A549 (cell line): ENCODE data around the gene MZF1. TPM values are rescaled to one million over a fixed set of nuclear protein-coding genes. Genes with fewer than 3 reads are reported as not detected.

Experiments
- CEBPB ChIP-seq, 2 experiments: fragments of >200 bp in 1 of 2; sonication (Bioruptor Twin) in 1 of 2; formaldehyde crosslinking in 1 of 2; IDR thresholded peaks; 2 replicates each; pipeline ENCODE4 v1.6.1; 2012 to 2016
- CHD2 ChIP-seq: fragments of 150-350 bp; IDR thresholded peaks from 2 replicates; pipeline ENCODE4 v1.6.1; 2014; ENCODE audit warnings: low read length; ENCODE audit not compliant: partially characterized antibody
- CTCF ChIP-seq: fragments of >200 bp; sonication (Bioruptor Twin); formaldehyde crosslinking; IDR thresholded peaks from 3 replicates; pipeline ENCODE4 v1.5.1; 2016
- EHF ChIP-seq: fragments of 250-450 bp; sonication (Bioruptor Pico); IDR thresholded peaks from 2 replicates; pipeline ENCODE4 v1.5.0; 2020; ENCODE audit warnings: mild to moderate bottlenecking
- EHMT2 ChIP-seq: fragments of 200-600 bp; sonication (generic); IDR thresholded peaks from 2 replicates; pipeline ENCODE4 v1.6.1; 2016; ENCODE audit warnings: antibody characterized with exemption, low read depth, mild to moderate bottlenecking, moderate library complexity
- EP300 ChIP-seq, 2 experiments: fragments of >200 bp; sonication (Bioruptor Twin); formaldehyde crosslinking; IDR thresholded peaks; 2 replicates in 1 of 2; 3 replicates in 1 of 2; pipeline ENCODE4 v1.6.1; 2016 to 2017
- FOSB ChIP-seq: fragments of 250-450 bp; sonication (Bioruptor Pico); IDR thresholded peaks from 2 replicates; pipeline ENCODE4 v1.5.0; 2020; ENCODE audit warnings: mild to moderate bottlenecking, moderate library complexity
- FOSL2 ChIP-seq, 2 experiments: fragments of 450-650 bp in 1 of 2; fragments of >200 bp in 1 of 2; sonication (Bioruptor Twin) in 1 of 2; formaldehyde crosslinking; IDR thresholded peaks; 2 replicates each; pipeline versions ENCODE4 v1.5.0 to v1.6.1; 2016 to 2020; ENCODE audit warnings: mild to moderate bottlenecking in 1 of 2, moderate library complexity in 1 of 2
- GATA3 ChIP-seq: IDR thresholded peaks from 2 replicates; pipeline ENCODE4 v1.6.1; 2012; ENCODE audit warnings: borderline replicate concordance
- HEYL ChIP-seq: fragments of 250-450 bp; sonication (Bioruptor Pico); IDR thresholded peaks from 2 replicates; pipeline ENCODE4 v1.8.0; 2021; ENCODE audit warnings: mild to moderate bottlenecking, moderate library complexity
- HMGXB4 ChIP-seq: fragments of 250-450 bp; sonication (Bioruptor Pico); IDR thresholded peaks from 2 replicates; pipeline ENCODE4 v1.5.0; 2021; ENCODE audit warnings: mild to moderate bottlenecking, moderate library complexity, borderline replicate concordance
- HOXB13 ChIP-seq: fragments of 250-450 bp; sonication (Bioruptor Pico); IDR thresholded peaks from 2 replicates; pipeline ENCODE4 v1.5.0; 2020; ENCODE audit warnings: low read depth, mild to moderate bottlenecking, moderate library complexity
- KDM1A ChIP-seq: fragments of 200-600 bp; sonication (generic); IDR thresholded peaks from 2 replicates; pipeline ENCODE4 v1.6.1; 2016; ENCODE audit warnings: low read depth, mild to moderate bottlenecking
- MAX ChIP-seq: IDR thresholded peaks from 2 replicates; pipeline ENCODE4 v1.6.1; 2012
- MYC ChIP-seq: IDR thresholded peaks from 2 replicates; pipeline ENCODE4 v1.6.1; 2012; ENCODE audit warnings: mild to moderate bottlenecking, inconsistent platforms, low read length, improper control_type of control experiment, borderline replicate concordance
- NR3C1 ChIP-seq: fragments of >200 bp; sonication (Bioruptor Twin); formaldehyde crosslinking; IDR thresholded peaks from 3 replicates; pipeline ENCODE4 v1.6.1; 2017
- POLR2A ChIP-seq: IDR thresholded peaks from 2 replicates; pipeline ENCODE4 v1.6.1; 2012; ENCODE audit warnings: mild to moderate bottlenecking, low read length
- REST ChIP-seq: fragments of 200-600 bp; sonication (generic); IDR thresholded peaks from 2 replicates; pipeline ENCODE4 v1.6.1; 2016; ENCODE audit warnings: antibody characterized with exemption, mild to moderate bottlenecking, moderate library complexity
- RFX5 ChIP-seq: fragments of 450-650 bp; IDR thresholded peaks from 2 replicates; pipeline ENCODE4 v1.7.1; 2014; ENCODE audit warnings: antibody characterized with exemption, mild to moderate bottlenecking, moderate library complexity
- TP53 ChIP-seq: fragments of 250-450 bp; sonication (Bioruptor Pico); IDR thresholded peaks from 2 replicates; pipeline ENCODE4 v1.5.0; 2021; ENCODE audit warnings: mild to moderate bottlenecking, moderate library complexity
- ZC3H11A ChIP-seq: fragments of 450-650 bp; IDR thresholded peaks from 2 replicates; pipeline ENCODE4 v1.6.1; 2014; ENCODE audit warnings: antibody characterized with exemption, mild to moderate bottlenecking
- polyA plus RNA-seq, 4 experiments: library from polyadenylated mRNA; depleted of rRNA in 3 of 4; stranded (reverse); fragments of >200 nt; fragmentation: RNase III in 1 of 4; extraction: RNeasy Plus Mini Kit Qiagen cat#74134 plus additional on column Dnase treatment in 1 of 4; gene quantifications; 2 replicates in 3 of 4; 3 replicates in 1 of 4; pipeline ENCODE4 v1.2.3, GENCODE V29; 2011 to 2017

The MZF1 gene
- polyA plus RNA-seq, 2 of the 4 experiments (the other 2 are of a cell fraction) = 19.5 to 20.3 TPM

- TF ChIP-seq POLR2A = peak; percentile 84
- peak; percentile 75 for TF ChIP-seq TP53 (CRISPR knock-in tag)
- TF ChIP-seq REST = no peak
- TF ChIP-seq HEYL = no peak
- no peak for TF ChIP-seq FOSL2 (IDR thresholded peaks at IDR 0.05)
- TF ChIP-seq FOSL2 (CRISPR knock-in tag; IDR thresholded peaks at IDR 0.05) = peak; percentile 59
- peak; percentile 77; the same call in 1 of the 2 replicates for TF ChIP-seq EHF (CRISPR knock-in tag)
- peak; percentile 41 for TF ChIP-seq CHD2
- TF ChIP-seq EP300 (IDR thresholded peaks at IDR 0.05) = peak in 1 of 2 experiments; percentile 41; a peak in 1 of 5 replicates
- TF ChIP-seq KDM1A = no peak
- TF ChIP-seq NR3C1 = no peak
- peak in 1 of 2 experiments; percentile 67; a peak in 2 of 4 replicates for TF ChIP-seq CEBPB (IDR thresholded peaks at IDR 0.05)
- TF ChIP-seq MAX = peak; percentile 98
- peak; percentile 75 for TF ChIP-seq GATA3
- no peak for TF ChIP-seq FOSB (CRISPR knock-in tag)
- TF ChIP-seq HMGXB4 = peak; percentile 93
- TF ChIP-seq MYC = peak; percentile 80
- peak; percentile 77 for TF ChIP-seq CTCF
- 0 out of 2 replicates have a peak, but pooled peaks have one; percentile 66 for TF ChIP-seq HOXB13 (CRISPR knock-in tag)
- TF ChIP-seq ZC3H11A = peak; percentile 50; the same call in 1 of the 2 replicates
- TF ChIP-seq RFX5 = 0 out of 2 replicates have a peak, but pooled peaks have one; percentile 68
- no peak for TF ChIP-seq EHMT2
Observed at GRCh38 chr19:58519355-58520256, 53.5 kb downstream of the MZF1 start, which contains the start of gene ZBTB45 (continued).
